IMR-90 (cell line): ENCODE results near the gene PAFAH1B2. TPM values are rescaled to one million over a fixed set of nuclear protein-coding genes. Genes with fewer than 3 reads are reported as not detected.

Source experiments
- ATAC-seq: fragments of 200-7000 bp; cut with Tn5 transposase; 2 replicates; pipeline ENCODE4 v1.9.1; 2020; ENCODE audit warnings: low read depth, mild to moderate bottlenecking, moderate library complexity
- BruUV-seq: library from RNA; stranded (reverse); fragments of 400-500 nt; replicated peaks from 2 replicates; lab custom pipeline; 2021; lab: Mats Ljungman, UMichigan
- CTCF ChIA-PET: fragments of 300-600 bp; formaldehyde crosslinking; extraction: SDS; loops from one replicate; lab custom pipeline; 2021; ENCODE audit warnings: antibody characterized with exemption; lab: Yijun Ruan, JAX
- POLR2A ChIA-PET: fragments of 300-600 bp; sonication (Branson Sonifier 250); formaldehyde crosslinking; loops from one replicate; lab custom pipeline; 2022; ENCODE audit warnings: antibody characterized with exemption; ENCODE audit not compliant: unreplicated experiment; lab: Charles Lee
- DNase-seq: peaks from one replicate; pipeline ENCODE4 v3.0.0; 2013
- H2AFZ ChIP-seq: replicated peaks from 2 replicates; pipeline ENCODE3; 2013; ENCODE audit warnings: low read length, mild to moderate bottlenecking; ENCODE audit not compliant: poor library complexity
- H2AK5ac ChIP-seq: 2 replicates; pipeline ENCODE4 v1.6.1; 2013; ENCODE audit warnings: low read depth, low read length, inconsistent platforms
- H2AK9ac ChIP-seq: replicated peaks from 2 replicates; pipeline ENCODE3; 2013; ENCODE audit warnings: mild to moderate bottlenecking, low read depth, low read length, moderate library complexity; ENCODE audit not compliant: poor library complexity
- H2BK120ac ChIP-seq: 2 replicates; pipeline ENCODE4 v1.6.1; 2013; ENCODE audit warnings: low read depth, low read length, inconsistent platforms
- H2BK15ac ChIP-seq: 3 replicates; pipeline ENCODE4 v1.6.1; 2013; ENCODE audit warnings: low read depth, low read length, inconsistent platforms
- H2BK20ac ChIP-seq: 2 replicates; pipeline ENCODE4 v1.6.1; 2013; ENCODE audit warnings: low read depth, mild to moderate bottlenecking, inconsistent platforms, low read length, moderate library complexity
- H2BK5ac ChIP-seq: 2 replicates; pipeline ENCODE4 v1.6.1; 2013; ENCODE audit warnings: mild to moderate bottlenecking, low read depth, low read length, inconsistent platforms; ENCODE audit not compliant: poor library complexity, severe bottlenecking
- H3K14ac ChIP-seq: replicated peaks from 2 replicates; pipeline ENCODE4 v1.6.1; 2013; ENCODE audit warnings: low read depth, low read length, inconsistent platforms
- H3K18ac ChIP-seq: 2 replicates; pipeline ENCODE4 v1.6.1; 2013; ENCODE audit warnings: low read depth, low read length, control low read depth
- H3K23ac ChIP-seq: 2 replicates; pipeline ENCODE4 v1.6.1; 2013; ENCODE audit warnings: low read depth, low read length, inconsistent platforms
- H3K27ac ChIP-seq: 2 replicates; pipeline ENCODE4 v1.5.1; 2013; ENCODE audit warnings: mild to moderate bottlenecking, control low read depth, low read length; ENCODE audit not compliant: insufficient read depth
- H3K27me3 ChIP-seq: 2 replicates; pipeline ENCODE4 v1.6.1; 2013; ENCODE audit warnings: low read length; ENCODE audit not compliant: control insufficient read depth, insufficient read depth
- H3K36me3 ChIP-seq: 2 replicates; pipeline ENCODE4 v1.6.1; 2013; ENCODE audit warnings: low read length, mixed read lengths; ENCODE audit not compliant: control insufficient read depth, insufficient read depth
- H3K4ac ChIP-seq: 2 replicates; pipeline ENCODE4 v1.6.1; 2013; ENCODE audit warnings: low read depth, low read length, inconsistent platforms
- H3K4me1 ChIP-seq: 2 replicates; pipeline ENCODE4 v1.6.1; 2013; ENCODE audit warnings: low read length, mixed read lengths; ENCODE audit not compliant: control insufficient read depth, insufficient read depth
- H3K4me2 ChIP-seq: 2 replicates; pipeline ENCODE4 v1.6.1; 2013; ENCODE audit warnings: low read depth, mild to moderate bottlenecking, control low read depth, low read length, moderate library complexity
- H3K4me3 ChIP-seq: 2 replicates; pipeline ENCODE4 v1.5.1; 2013; ENCODE audit warnings: low read depth, mild to moderate bottlenecking, control low read depth, low read length, moderate library complexity; ENCODE audit not compliant: insufficient read depth
- H3K56ac ChIP-seq: 2 replicates; pipeline ENCODE4 v1.6.1; 2013; ENCODE audit warnings: low read length, inconsistent platforms; ENCODE audit not compliant: insufficient read depth; ENCODE audit errors: extremely low read depth
- H3K79me1 ChIP-seq, 2 experiments: 2 replicates each; pipeline ENCODE4 v1.6.1; 2013; ENCODE audit warnings: low read length in 2 of 2, inconsistent platforms in 1 of 2, low read depth in 1 of 2
- H3K9ac ChIP-seq: 2 replicates; pipeline ENCODE4 v1.6.1; 2013; ENCODE audit warnings: low read depth, low read length, control low read depth
- H3K9me1 ChIP-seq: 2 replicates; pipeline ENCODE4 v1.6.1; 2013; ENCODE audit warnings: low read length, inconsistent platforms; ENCODE audit not compliant: insufficient read depth
- H3K9me3 ChIP-seq: 2 replicates; pipeline ENCODE4 v1.6.1; 2013; ENCODE audit warnings: low read length; ENCODE audit not compliant: control insufficient read depth, insufficient read depth
- H4K20me1 ChIP-seq: 2 replicates; pipeline ENCODE4 v1.6.1; 2013; ENCODE audit warnings: low read length, inconsistent platforms; ENCODE audit not compliant: insufficient read depth
- H4K5ac ChIP-seq: 2 replicates; pipeline ENCODE4 v1.6.1; 2013; ENCODE audit warnings: mild to moderate bottlenecking, low read depth, low read length, control low read depth
- H4K8ac ChIP-seq, 2 experiments: 2 replicates each; pipeline ENCODE4 v1.6.1; 2013; ENCODE audit warnings: low read depth in 2 of 2, low read length in 2 of 2, control low read depth in 1 of 2, inconsistent platforms in 1 of 2
- H4K91ac ChIP-seq: 2 replicates; pipeline ENCODE4 v1.6.1; 2013; ENCODE audit warnings: low read depth, low read length, inconsistent platforms; ENCODE audit not compliant: insufficient read depth
- BHLHE40 ChIP-seq: fragments of 150-350 bp; IDR thresholded peaks from 2 replicates; pipeline ENCODE4 v1.6.1; 2016; ENCODE audit warnings: mild to moderate bottlenecking, low read depth, low read length
- CEBPB ChIP-seq: IDR thresholded peaks from 2 replicates; pipeline ENCODE4 v1.6.1; 2012; ENCODE audit warnings: low read depth, low read length, improper control_type of control experiment
- CHD1 ChIP-seq: IDR thresholded peaks from 2 replicates; pipeline ENCODE4 v1.6.1; 2012; ENCODE audit warnings: low read depth, low read length, improper control_type of control experiment
- CTCF ChIP-seq: conservative IDR thresholded peaks from 2 replicates; pipeline ENCODE4 v1.5.1; 2012; ENCODE audit warnings: mild to moderate bottlenecking, low read depth, low read length, improper control_type of control experiment
- ELK1 ChIP-seq: fragments of 150-350 bp; IDR thresholded peaks from 2 replicates; pipeline ENCODE4 v1.6.1; 2016; ENCODE audit warnings: low read depth, mild to moderate bottlenecking, low read length, moderate library complexity, borderline replicate concordance
- FOS ChIP-seq: fragments of 150-350 bp; IDR thresholded peaks from 2 replicates; pipeline ENCODE4 v1.6.1; 2016; ENCODE audit warnings: low read depth, low read length
- MAFK ChIP-seq: IDR thresholded peaks from 2 replicates; pipeline ENCODE4 v1.6.1; 2012; ENCODE audit warnings: low read depth, low read length, improper control_type of control experiment
- MAZ ChIP-seq: IDR thresholded peaks from 2 replicates; pipeline ENCODE4 v1.6.1; 2012; ENCODE audit warnings: low read depth, mild to moderate bottlenecking, low read length, improper control_type of control experiment, moderate library complexity, borderline replicate concordance
- MXI1 ChIP-seq: IDR thresholded peaks from 2 replicates; pipeline ENCODE4 v1.6.1; 2012; ENCODE audit warnings: low read depth, mild to moderate bottlenecking, low read length, moderate library complexity, borderline replicate concordance
- NFE2L2 ChIP-seq: fragments of 150-350 bp; IDR thresholded peaks from 2 replicates; pipeline ENCODE4 v1.6.1; 2016; ENCODE audit warnings: low read depth, mild to moderate bottlenecking, low read length
- POLR2A ChIP-seq: IDR thresholded peaks from 2 replicates; pipeline ENCODE4 v1.6.1; 2012; ENCODE audit warnings: mild to moderate bottlenecking, low read depth, low read length
- RAD21 ChIP-seq: IDR thresholded peaks from 2 replicates; pipeline ENCODE4 v1.6.1; 2012; ENCODE audit warnings: low read length, improper control_type of control experiment
- RCOR1 ChIP-seq: IDR thresholded peaks from 2 replicates; pipeline ENCODE4 v1.6.1; 2012; ENCODE audit warnings: mild to moderate bottlenecking, low read length, improper control_type of control experiment; ENCODE audit not compliant: insufficient replicate concordance
- RFX5 ChIP-seq: IDR thresholded peaks from 2 replicates; pipeline ENCODE4 v1.8.0; 2012; ENCODE audit warnings: low read depth, mild to moderate bottlenecking, low read length, moderate library complexity
- SMC3 ChIP-seq: fragments of 150-350 bp; IDR thresholded peaks from 2 replicates; pipeline ENCODE4 v1.6.1; 2016; ENCODE audit warnings: low read depth, mild to moderate bottlenecking, antibody characterized with exemption, low read length, moderate library complexity
- USF2 ChIP-seq: fragments of 150-350 bp; IDR thresholded peaks from 2 replicates; pipeline ENCODE4 v1.6.1; 2017; ENCODE audit warnings: mild to moderate bottlenecking, antibody characterized with exemption, low read length, low read depth
- WGBS, 2 experiments: methylation state at CpG; one replicate each; pipeline versions ENCODE4 v1.1.5 to v1.1.7; 2013; ENCODE audit warnings: missing lambda C conversion rate in 2 of 2; ENCODE audit not compliant: insufficient read length in 1 of 2; ENCODE audit errors: extremely low coverage in 2 of 2; 5-methylcytosine and 5-hydroxymethylcytosine counted together
- dilution Hi-C: fragments of 300-500 bp; cut with HindIII; formaldehyde crosslinking; loops from one replicate; pipeline ENCODE4 v1.14.3; 2018; ENCODE audit warnings: low sequenced_read_pairs; ENCODE audit not compliant: unreplicated experiment
- in situ Hi-C: fragments of 300-500 bp; cut with MboI; formaldehyde crosslinking; loops from 3 replicates; pipeline ENCODE4 v1.14.3; 2019; ENCODE audit warnings: low sequenced_read_pairs, inconsistent platforms, mixed read lengths
- intact Hi-C: fragments of 100-400 bp; cut with micrococcal nuclease; formaldehyde crosslinking; loops from 2 replicates; pipeline ENCODE4 v1.10.0; 2022
- polyA plus RNA-seq, 3 experiments: library from polyadenylated mRNA; depleted of rRNA; stranded (reverse); fragments of >200 nt; gene quantifications; 2 replicates each; pipeline ENCODE4 v1.2.3, GENCODE V29; 2012; ENCODE audit warnings: low replicate concordance in 1 of 3
- total RNA-seq: library from RNA; depleted of rRNA; stranded (reverse); fragments of >200 nt; gene quantifications from 2 replicates; pipeline ENCODE4 v1.2.3, GENCODE V29; 2012

PAFAH1B2 gene
- total and polyA plus RNA-seq, 2 of the 4 experiments (the other 2 are of a cell fraction) = 29.8 to 280 TPM

GRCh38 chr11:117205211-117205818 is 61.2 kb downstream of the PAFAH1B2 start:
- H3K23ac ChIP-seq = 0 out of 2 replicates have a peak overlapping the region, but pooled peaks have one; percentile 20
- ChIA-PET CTCF (no interaction called here), POLR2A (no interaction called here)
- intact Hi-C loops (no loop called here), dilution Hi-C loops (no loop called here), in situ Hi-C loops (no loop called here)
- H3K27ac ChIP-seq = peak overlapping the region; percentile 32; the same call in 1 of the 2 replicates
- peaks cover 20 to 49% of the 10 kb centered on the region in 2 experiments for H3K79me1 ChIP-seq
- no peak overlapping the region for H4K91ac ChIP-seq
- no peak overlapping the region for H2BK120ac ChIP-seq
- no peak overlapping the region for H4K5ac ChIP-seq
- no peak overlapping the region for H2AFZ ChIP-seq
- no peak overlapping the region for H3K14ac ChIP-seq
- no peak overlapping the region for H2BK20ac ChIP-seq
- H3K56ac ChIP-seq = no peak overlapping the region
- no peak overlapping the region for H3K4ac ChIP-seq
- H3K36me3 ChIP-seq = peaks cover 45% of the 10 kb centered on the region
- peaks cover 34% of the 10 kb centered on the region for H3K4me1 ChIP-seq
- no peak overlapping the region for H2BK15ac ChIP-seq
- peaks cover 51% of the 10 kb centered on the region for H4K20me1 ChIP-seq
- no peak overlapping the region for H2AK5ac ChIP-seq
- H2AK9ac ChIP-seq = no peak overlapping the region
- BruUV-seq = TSS peak; percentile 45
- H3K27me3 ChIP-seq = no peaks in the 10 kb centered on the region
- no peak overlapping the region for H3K4me2 ChIP-seq
- H4K8ac ChIP-seq = 0 out of 4 replicates have a peak overlapping the region, but pooled peaks of 1 of the 2 experiments have one; percentile 30
- H3K9me1 ChIP-seq = peaks cover 19% of the 10 kb centered on the region
- WGBS, 2 experiments = 90% methylated on average over 2 of the region's 11 CpGs; no CpG with 5 or more reads in 1 of the 2 experiments
- no peak overlapping the region for H3K18ac ChIP-seq
- TF ChIP-seq MXI1 = no peak
- no peak for TF ChIP-seq NFE2L2
- no peak for TF ChIP-seq RFX5
- no peak for TF ChIP-seq RAD21
- no peak for TF ChIP-seq CHD1
- no peak for TF ChIP-seq SMC3
- TF ChIP-seq MAFK = no peak
- TF ChIP-seq MAZ = no peak
- TF ChIP-seq BHLHE40 = no peak
- no peak for TF ChIP-seq ELK1
- TF ChIP-seq RCOR1 = no peak
- TF ChIP-seq CTCF = no peak
- TF ChIP-seq FOS = no peak
- TF ChIP-seq CEBPB = no peak
- TF ChIP-seq POLR2A = no peak
- TF ChIP-seq USF2 = no peak
- peak overlapping the region; percentile 0 for H2BK5ac ChIP-seq
- H3K9ac ChIP-seq = 0 out of 2 replicates have a peak overlapping the region, but pooled peaks have one; percentile 14
- no peaks in the 10 kb centered on the region for H3K9me3 ChIP-seq
- H3K4me3 ChIP-seq = no peak overlapping the region
- no peak for DNase-seq
- ATAC-seq = no peak
